Lower leg skin (tissue), 4 donors: ENCODE data around the gene JDP2. TPM values are rescaled to one million over a fixed set of nuclear protein-coding genes. Genes with fewer than 3 reads are reported as not detected.
A peak's percentile ranks its signal among the peaks of the same experiment; 100 is the strongest.

Experiments used
- DNase-seq, 2 donors: peaks; one replicate each; pipeline ENCODE4 v3.0.0-alpha.2; 2019; ENCODE audit warnings: low spot score in 2 of 2
- H3K4me3 ChIP-seq: fragments of 200-600 bp; sonication (generic); 2 replicates; pipeline ENCODE4 v1.5.1; 2017; ENCODE audit warnings: mild to moderate bottlenecking, low read depth; ENCODE audit not compliant: poor library complexity, severe bottlenecking
- CTCF ChIP-seq, 3 donors: fragments of 450-650 bp; IDR thresholded peaks; one replicate each; pipeline ENCODE4 v1.5.1; 2016; ENCODE audit warnings: antibody characterized with exemption in 3 of 3, mild to moderate bottlenecking in 3 of 3, moderate library complexity in 2 of 3
- POLR2A ChIP-seq, 2 donors: fragments of 450-650 bp; IDR thresholded peaks; one replicate each; pipeline ENCODE4 v1.6.1; 2016 to 2017; ENCODE audit warnings: antibody characterized with exemption in 2 of 2, mild to moderate bottlenecking in 1 of 2, moderate library complexity in 1 of 2
- WGBS, 2 donors: methylation state at CpG; one replicate each; pipeline ENCODE4 v1.1.5; 2018; 5-methylcytosine and 5-hydroxymethylcytosine counted together
- intact Hi-C: fragments of 100-400 bp; cut with DNase I; formaldehyde crosslinking; loops from one replicate; pipeline ENCODE4 v1.15.0; 2023; ENCODE audit warnings: low total_unique reads
- total RNA-seq, 4 donors: library from RNA; depleted of rRNA; stranded (reverse); fragments of >200 nt; gene quantifications; one replicate each; pipeline ENCODE4 v1.1.0, GENCODE V29; 2016

JDP2 gene
- total RNA-seq, 4 donors from 2014 or later, result 31.7 to 53.9 (median 36.0) TPM

GRCh38 chr14:75487155-75487671 is 59.4 kb downstream of the JDP2 start:
- intact Hi-C loops, result no loop called here
- TF ChIP-seq CTCF (IDR thresholded peaks at IDR 0.05) (no peak), POLR2A (IDR thresholded peaks at IDR 0.05) (no peak)
- WGBS, 2 donors, result 61 to 62% methylated on average over 7 of the region's 7 CpGs
- no peak for DNase-seq
- no peak overlapping the region for H3K4me3 ChIP-seq

- intact Hi-C loops, result no loop called here
- peak in 1 of 2 donors; percentile 52 for DNase-seq
- no peak for TF ChIP-seq POLR2A (IDR thresholded peaks at IDR 0.05)
- 72 to 76% methylated on average over 6 of the region's 6 CpGs for WGBS, 2 donors
- no peak overlapping the region for H3K4me3 ChIP-seq
Observed at GRCh38 chr14:75489480-75489837, 61.6 kb downstream of the JDP2 start.

- DNase-seq, result peak in 1 of 2 donors; percentile 54
- no peak overlapping the region for H3K4me3 ChIP-seq
- 83 to 86% methylated on average over 14 of the region's 14 CpGs for whole genome bisulfite sequencing, 2 donors
- intact Hi-C loops, result loop anchor here (5.0 to 10.0 kb wide), 3 partner anchors 63 to 367 kb away; partner anchors contain the start of gene NEK9
- TF ChIP-seq POLR2A (IDR thresholded peaks at IDR 0.05) (no peak), CTCF (IDR thresholded peaks at IDR 0.05) (no peak)
Observed at GRCh38 chr14:75491376-75491978, 63.7 kb downstream of the JDP2 start.

- TF ChIP-seq POLR2A (IDR thresholded peaks at IDR 0.05) (no peak), CTCF (IDR thresholded peaks at IDR 0.05) (no peak)
- intact Hi-C loops, result loop anchor here (5.0 to 10.0 kb wide), 3 partner anchors 62 to 368 kb away; partner anchors contain the start of gene NEK9
- 89% methylated on average over 9 of the region's 9 CpGs for WGBS, 2 donors
- DNase-seq, result peak in 1 of 2 donors; percentile 67
- H3K4me3 ChIP-seq, result no peak overlapping the region
Observed at GRCh38 chr14:75492832-75493591, 65.2 kb downstream of the JDP2 start.

- DNase-seq, result peak in 1 of 2 donors; percentile 58
- no peak overlapping the region for H3K4me3 ChIP-seq
- intact Hi-C loops, result loop anchor here (5.0 to 10.0 kb wide), 3 partner anchors 61 to 369 kb away; partner anchors contain the start of gene NEK9
- WGBS, 2 donors, result 57 to 62% methylated on average over 8 of the region's 8 CpGs
- TF ChIP-seq CTCF (IDR thresholded peaks at IDR 0.05) (no peak), POLR2A (IDR thresholded peaks at IDR 0.05) (no peak)
Observed at GRCh38 chr14:75493592-75494087, 65.8 kb downstream of the JDP2 start.

GRCh38 chr14:75494896-75495295 is 67.1 kb downstream of the JDP2 start:
- no peak overlapping the region for H3K4me3 ChIP-seq
- no peak for DNase-seq
- no peak for TF ChIP-seq POLR2A (IDR thresholded peaks at IDR 0.05)
- no peak for TF ChIP-seq CTCF (IDR thresholded peaks at IDR 0.05)
- intact Hi-C loops, result loop anchor here (5.0 to 10.0 kb wide), 3 partner anchors 60 to 370 kb away; partner anchors contain the start of gene NEK9
- WGBS, 2 donors, result 87 to 91% methylated on average over 5 of the region's 5 CpGs
